HG02642 (cell line): ENCODE measurements around the gene KDM1A.

Source experiments
- ATAC-seq: cut with Tn5 transposase; IDR thresholded peaks from one replicate; pipeline ENCODE4 v1.9.1; 2021; ENCODE audit warnings: mild to moderate bottlenecking; ENCODE audit not compliant: unreplicated experiment, poor library complexity

The KDM1A gene

DNA sequence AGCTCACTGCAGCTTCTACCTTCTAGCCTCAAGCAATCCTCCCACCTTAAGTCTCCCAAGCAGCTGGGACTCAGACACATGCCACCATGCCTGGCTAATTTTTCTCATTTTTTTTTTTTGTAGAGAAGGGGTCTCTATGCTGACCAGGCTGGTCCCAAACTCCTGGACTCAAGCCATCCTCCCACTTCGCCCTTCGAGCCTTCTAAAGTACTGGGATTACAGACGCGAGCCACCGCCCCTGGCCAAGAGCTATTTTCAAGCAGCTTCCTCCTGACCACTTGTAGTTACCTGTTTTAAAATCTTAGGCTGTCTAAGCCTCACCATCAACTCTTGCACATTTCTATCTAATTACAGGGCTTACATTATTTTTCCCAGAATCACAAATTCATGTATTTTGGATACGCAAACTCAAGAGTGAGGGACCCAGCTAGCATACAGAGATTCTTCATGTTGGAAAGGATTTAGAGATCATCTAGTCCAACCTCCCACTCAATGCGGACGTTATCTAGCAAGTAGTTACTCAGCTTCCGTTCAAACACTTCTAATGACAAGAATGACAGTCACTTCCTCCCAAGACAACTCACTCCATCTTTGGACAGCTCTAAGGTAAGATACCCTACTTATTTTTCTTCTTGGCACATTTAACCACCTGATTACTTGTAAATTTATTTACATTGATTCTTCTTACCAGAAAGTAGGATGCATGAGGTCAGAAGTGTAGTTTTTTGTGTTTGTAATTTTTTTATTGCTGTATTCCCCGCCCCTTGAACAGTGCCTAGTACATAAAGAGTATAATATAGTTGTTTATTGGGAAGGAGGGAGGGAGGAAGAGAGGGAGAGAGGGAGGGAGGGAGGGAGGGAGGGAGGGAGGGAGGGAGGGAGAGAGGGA, 84.0 kb downstream of the KDM1A start:
- no peak for ATAC-seq

DNA sequence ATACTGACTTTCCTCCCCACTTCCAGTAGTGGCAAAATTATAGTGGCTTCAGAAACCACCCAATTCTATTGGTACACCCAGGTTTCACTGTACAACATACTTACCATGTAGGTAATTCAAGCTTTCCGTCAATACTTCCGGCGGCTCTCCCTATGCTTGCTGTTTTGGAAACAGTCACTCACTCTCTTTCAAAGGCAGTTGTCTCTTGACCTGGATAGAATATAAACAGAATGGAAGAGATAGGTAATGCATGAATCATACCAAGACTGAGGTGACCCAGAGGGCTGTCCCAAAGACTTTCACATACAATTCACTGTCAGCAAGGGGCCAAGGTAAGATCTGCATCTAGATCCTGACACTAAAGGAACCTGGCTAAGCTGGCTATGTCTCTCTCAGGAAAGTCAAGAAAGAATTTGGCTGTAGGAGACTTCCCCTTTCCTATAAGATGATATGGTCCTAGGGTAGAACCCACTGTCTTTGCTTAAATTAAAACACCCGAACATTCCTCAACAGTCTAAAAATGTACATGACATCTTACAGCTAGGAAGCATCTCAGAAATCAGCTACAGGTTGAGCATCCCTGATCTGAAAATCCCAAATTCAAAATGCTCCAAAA, 89.8 kb downstream of the KDM1A start:
- ATAC-seq: no peak

DNA sequence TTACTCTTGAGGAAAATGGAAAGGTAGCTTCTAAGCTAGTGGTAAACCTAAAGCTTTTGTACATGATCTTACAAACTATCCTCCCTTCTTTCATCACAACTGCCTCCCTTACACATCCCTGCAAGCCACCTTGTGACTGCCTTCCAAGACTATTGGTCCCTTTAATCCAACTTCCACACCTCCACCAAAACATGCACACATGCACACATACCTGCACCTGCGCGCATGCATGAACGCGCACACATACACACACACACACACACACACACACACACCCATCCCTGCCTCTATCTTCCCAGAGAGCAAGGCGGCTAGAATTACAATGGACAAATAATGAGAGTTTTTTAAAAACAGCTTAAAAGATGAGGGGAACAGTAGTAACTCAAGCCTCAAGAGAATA, 91.1 kb downstream of the KDM1A start:
- ATAC-seq: no peak

DNA sequence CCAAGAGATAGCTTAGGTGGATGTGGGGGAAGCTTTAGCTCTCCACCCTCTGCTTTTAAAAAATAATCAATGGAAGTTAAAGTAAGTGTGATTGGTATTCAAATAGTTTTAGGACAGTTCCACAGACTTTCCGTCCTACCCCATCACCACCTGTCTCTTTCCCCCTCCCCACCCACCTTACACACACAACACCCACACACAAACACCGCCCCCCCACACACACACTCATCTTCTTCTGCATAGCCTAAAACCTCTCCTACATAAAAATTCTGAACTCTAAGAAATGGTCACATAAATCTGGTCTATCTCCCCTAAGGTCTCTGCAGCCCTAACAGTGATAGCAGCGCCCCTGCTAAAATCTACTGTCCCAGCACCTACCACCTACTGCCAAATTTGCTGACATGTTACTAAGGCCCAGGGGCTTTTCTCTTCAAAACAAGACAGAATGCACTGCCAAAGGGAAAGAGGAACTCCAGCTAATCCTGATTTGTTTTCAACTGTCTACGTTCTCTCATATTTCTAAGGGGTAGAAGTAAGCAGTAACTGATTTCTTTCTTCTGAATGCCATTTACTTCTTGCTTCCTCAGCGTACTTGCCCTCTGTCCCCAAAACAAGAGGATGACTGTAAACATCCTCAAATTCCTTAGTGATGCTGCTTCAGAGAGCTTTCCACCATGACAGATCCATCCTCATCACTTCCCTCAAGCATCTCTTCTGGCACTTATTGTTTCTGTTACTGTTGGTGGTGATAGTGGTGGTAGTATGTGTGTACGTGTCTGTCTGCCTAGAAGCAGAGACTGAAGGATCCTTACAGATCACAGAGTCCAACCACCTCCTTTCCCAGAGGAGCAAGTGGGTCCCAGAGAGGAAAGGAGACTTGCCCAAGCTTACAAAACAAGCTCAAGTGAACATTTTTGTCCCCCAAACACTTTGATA, 92.6 kb downstream of the KDM1A start:
- no peak for ATAC-seq

DNA sequence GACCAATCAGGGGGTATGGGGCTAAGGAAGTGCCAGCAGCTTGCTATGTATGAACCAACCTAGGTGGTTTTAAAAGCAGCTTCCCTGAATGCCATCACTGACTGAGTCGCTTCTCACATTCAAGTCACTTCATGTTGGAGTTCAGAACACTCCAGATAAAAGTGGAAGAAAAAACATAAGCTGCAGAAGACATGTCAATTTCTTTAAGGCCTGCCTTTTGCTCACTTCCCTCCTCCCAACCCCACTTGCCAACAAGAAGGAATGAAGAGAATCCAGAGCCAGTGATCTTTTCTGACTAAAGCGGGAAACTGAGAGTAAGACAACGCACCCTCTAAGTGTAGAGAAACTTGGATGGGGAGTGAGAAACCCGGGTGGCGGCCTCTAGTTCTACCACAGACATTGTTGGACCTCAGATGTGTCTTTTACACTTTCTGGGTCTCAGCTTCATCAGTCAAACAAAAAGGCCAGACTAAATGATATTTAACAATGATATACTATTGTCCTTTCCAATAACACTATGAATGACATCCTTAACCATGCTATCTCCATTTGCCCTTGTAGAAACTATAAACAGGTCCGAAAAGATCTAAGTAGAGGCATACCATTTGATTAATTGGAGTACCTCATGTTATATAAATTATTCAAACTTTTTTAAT, 95.3 kb downstream of the KDM1A start:
- ATAC-seq: no peak

DNA sequence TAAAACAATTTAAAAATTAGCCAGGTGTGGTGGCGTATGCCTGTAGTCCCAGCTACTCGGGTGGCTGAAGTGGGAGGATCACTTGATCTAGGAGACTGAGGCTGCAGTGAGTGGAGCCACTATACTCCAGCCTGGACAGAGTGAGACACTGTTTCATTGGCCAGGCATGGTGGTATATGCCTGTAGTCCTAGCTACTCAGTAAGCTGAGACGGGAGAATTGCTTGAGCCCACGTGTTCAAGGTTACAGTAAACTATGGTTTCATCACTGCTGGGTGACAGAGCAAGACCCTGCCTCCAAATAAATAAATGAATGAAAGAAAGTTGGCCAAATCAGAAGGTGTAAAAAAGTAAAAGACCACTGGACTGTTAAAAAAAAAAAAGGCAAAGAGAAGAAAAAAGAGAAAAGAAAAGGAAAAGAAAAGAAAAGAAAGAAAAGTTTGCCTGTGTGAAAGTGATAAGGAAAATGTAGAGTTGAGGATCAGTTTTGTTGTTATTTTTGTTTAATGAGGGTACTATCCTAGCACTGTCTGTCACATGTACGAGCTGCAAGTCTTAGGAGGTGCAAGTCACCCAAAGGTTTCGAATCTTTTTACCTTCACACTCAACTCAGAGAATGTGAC, 97.1 kb downstream of the KDM1A start:
- no peak for ATAC-seq

DNA sequence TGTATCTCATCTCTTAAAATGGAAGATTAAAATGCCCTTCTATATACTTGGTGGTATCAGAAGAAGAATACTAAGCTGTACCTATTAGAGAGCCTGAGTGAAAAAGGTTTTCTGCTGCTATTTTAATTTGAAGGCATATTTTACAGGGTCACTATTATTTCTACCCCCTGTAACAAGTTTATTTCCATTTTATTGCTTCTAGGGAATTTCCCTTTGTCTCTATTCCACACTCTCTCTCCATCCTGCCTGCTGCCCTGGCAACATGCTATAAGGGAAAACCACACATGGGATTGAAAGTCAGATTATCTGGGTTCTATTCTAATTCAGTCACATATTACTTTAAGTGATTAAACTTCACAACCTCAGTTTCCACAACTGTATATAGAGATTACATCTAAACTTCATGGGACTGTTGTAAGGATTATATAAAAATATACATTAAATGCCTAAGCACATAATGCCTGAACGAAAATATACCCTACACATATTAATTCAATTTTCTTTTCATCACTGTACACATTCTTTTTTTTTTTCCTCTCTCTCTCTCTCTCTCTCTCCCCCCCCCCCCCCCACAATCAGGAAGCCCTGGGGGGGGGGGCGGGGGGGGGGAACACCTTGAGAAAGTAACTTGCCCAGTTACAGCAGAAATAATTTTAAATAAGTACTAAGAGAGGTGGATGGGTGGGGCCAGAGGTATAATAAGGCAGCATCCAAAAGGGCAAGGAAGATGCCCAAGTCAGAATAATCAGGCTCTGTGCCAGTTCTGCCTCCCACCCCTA, 97.8 kb downstream of the KDM1A start:
- no peak for ATAC-seq

DNA sequence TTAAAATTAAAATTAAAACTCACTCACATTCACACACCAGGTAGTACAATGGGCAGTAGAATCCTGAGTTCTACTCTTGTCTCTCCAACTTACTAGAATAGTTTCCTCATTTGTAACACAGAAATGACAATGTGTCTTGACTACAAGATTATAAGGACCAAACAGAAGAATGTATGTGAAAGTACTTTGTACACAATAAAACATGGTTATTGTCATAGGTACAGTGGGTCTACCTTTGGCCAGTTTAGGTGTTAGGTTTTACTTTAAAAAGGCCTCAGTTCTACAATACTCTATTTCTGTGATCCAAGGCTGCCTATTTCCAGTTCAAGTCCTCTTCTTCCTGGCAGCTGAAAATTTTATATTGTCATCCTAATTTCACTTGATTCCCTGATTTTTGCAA, 99.1 kb downstream of the KDM1A start:
- no peak for ATAC-seq

DNA sequence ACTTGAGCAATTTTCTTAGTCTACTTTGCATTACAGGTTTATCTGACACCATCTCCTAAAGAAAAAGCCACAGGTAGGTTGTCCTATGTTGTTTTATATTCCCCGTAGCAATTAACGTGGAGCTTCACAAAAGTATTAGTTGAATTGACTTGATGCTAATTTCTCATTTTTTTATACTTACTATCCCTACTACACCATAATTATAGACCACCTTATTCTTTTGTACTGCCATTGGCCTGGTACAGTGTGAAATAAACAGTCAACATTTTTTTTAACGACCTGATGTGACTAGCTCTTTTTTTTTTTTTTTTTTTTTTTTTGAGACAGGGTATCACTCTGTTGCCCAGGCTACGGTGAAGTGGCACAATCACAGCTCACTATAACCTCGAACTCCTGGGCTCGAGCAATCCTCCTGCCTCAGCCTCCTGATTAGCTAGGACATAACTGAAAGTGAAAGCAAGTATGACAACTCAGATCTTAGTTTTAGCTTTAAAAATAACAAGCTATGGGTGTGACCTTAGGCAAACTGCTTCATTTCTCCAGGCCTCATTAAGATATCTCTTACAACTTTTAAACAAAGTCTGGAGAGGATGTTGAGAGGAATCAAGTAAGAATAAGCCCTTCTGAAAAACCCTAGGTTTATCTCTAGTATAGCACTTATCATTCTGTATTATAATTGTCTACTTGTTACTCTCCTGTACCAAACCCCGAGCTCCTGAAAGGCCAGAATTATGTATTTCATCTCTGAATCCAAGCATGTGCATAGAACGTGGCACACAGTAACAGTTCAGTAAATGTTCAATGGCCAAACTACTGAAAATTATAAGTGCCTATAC, 99.9 kb downstream of the KDM1A start:
- no peak for ATAC-seq

DNA sequence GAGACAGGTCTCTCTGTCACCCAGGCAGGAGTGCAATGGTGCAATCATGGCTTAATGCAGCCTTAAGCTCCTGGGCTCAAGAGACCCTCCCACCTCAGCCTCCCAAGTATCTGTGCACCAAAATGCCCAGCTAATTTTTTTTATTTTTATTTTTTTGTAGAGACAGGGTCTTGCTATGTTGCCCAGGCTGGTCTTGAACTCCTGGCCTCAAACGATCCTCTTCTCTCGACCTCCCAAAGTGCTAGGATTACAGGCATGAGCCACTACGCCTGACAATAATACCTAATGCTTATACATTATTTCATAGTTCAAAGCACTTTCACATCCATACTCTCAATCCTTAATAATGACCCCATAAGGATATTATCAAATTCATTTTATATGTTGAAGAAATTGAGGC, 101.1 kb downstream of the KDM1A start:
- ATAC-seq: no peak

DNA sequence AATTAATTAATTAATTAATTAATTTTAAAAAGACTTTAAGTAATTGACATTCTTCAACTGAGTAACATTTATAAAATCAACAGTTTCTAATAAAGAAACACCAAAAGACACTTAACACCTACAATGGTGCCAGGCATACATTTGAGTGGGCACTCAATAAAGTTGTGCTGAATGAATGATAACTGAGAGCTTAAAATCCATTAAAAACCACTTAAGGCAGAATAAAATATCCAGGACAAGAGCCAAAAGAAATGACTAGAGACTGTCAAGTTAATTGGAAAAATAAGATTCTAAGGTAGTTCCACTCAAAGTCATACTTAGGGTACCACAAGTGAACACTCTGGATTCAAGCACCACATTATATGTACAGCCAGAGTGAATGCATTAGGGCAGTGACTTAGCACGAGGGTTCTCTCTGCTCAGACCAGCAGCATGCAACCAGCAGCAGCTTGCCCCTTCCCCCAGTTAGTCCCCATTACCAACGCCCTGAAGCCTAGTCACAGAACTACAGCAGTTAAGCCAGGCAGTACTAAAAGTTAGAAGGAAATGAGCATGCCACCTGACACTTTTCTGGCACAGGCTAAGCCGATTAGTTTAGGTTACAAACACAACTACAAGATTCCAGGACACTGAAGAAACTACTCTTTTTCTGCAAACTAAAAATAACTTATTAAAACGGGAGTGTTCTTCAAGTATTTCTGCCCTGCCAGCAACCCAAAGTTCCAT, 102.9 kb downstream of the KDM1A start:
- ATAC-seq: no peak

DNA sequence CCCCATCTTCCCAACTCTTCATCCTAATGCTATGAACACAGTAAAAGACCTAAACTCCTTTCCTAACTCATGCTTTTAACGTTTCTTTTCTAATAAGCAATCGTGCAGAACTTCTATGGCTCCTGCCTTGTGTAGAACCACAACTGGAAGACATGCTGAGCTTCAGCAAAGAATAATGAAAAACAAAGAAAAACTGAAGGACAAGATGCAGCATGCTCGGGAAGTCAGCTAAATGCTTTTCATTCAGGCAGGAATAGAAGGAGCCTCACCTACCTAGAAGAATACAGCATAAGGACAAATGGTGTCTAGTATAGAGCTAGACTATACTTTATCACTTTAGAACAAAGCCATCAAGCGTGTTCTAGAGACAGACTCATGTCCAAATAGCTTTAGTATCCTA, 103.5 kb downstream of the KDM1A start:
- ATAC-seq: no peak

DNA sequence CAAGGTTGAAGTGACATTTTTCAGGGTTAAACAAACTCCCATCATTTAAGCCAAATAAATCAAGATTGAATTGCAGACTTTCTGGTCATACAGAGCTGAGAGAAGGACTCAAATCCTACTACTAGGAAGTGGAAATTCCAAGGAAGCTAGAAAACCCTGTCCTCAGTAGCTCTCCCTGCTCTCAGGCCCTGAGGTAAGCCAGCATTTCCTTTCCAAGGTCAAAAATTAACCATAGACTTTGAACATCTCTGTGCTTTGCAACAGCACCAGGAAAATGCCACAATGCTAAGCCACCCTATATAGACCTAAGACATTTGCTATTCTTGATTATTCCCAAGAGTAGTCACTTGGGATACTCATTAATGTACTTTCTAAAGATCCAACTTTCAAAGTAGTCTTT, 104.3 kb downstream of the KDM1A start:
- ATAC-seq: no peak

DNA sequence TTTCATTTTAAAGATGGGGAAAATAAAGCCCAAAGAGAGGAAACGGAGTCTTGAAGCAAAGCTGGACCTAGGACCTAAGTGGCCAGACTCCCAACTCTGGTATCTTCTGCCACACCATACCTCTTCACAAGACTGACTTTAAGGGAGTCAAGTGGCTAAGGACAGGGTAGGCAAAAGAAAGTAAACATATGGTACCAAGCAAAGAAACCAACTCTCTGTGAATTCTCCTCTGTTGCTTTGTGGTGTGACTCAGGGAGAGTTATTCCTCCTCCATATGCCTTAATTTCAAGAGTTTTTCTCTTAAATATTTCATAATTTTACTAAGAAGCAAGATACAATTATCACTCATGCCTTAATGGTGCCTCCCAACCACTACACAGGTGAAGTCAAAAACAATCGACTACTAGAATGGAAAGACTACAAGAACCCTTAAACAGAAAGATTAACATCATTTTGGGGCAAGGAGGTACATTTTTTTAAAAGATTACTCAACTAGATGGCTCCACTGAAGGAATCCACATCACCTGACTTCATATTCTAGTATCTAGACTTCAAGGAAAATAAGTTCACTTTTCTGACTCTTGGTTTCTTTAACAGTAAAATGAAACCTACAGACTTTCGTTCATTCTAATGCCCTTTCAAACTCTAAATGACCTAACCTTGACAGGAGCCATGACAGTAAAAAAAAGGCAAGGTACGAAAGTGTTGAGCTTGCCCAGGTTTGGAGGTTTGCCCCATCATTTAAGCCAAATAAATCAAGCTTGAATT, 105.2 kb downstream of the KDM1A start:
- no peak for ATAC-seq

DNA sequence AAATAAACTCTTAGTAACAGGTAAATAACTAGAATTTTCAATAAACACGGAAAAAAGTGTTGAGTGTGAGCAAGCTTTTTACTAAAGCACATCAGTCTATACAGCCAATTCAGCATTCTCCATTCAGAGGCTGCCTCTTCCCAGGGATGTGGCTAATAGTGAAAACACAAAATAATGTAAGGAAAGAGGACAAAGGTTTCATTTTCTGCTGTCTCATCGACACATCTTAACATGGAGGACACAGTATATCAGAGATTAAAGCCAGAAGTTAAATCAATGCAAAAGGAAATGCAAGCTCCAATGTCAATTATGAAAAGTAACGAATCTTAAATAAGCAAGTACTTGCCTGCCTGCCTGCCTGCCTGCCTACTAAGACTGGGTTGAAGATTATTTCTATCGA, 106.2 kb downstream of the KDM1A start:
- ATAC-seq: no peak

DNA sequence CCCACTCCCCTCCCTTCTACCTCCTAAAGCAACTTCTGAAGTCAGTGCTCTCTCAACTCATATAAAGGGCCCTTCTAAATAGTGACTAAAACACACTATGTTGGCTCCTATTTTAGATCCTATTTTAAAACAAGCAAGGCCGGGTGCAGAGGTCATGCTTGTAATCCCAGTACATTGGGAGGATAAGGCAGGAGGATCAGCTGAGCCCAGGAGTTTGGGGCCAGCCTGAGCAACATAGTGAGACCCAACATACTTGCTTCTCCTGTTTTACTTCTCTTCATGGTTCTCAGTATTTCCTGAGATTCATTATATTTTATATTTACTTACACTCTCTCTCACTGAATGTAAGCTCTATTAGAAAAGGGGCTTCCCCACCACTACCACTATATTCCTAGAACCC, 106.9 kb downstream of the KDM1A start:
- no peak for ATAC-seq

DNA sequence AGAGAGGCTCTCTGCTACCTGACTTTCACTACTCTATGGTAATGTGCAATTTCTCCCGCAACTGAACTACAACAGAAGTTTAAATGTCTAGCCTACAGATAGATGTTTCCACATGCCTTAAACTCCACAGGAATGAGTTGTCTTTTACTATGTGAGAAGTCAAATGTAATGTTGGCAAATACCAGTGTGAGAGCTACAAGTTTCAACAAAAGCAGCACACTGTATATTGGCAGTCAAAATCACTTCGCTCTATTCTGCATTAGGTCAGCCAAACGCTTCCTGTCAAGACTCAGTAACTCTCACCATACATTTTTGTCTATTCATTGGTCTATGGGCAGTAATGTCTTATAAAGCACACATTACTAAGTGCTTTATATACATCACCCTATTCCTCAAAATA, 107.5 kb downstream of the KDM1A start:
- no peak for ATAC-seq
